Measurements from ENCODE around the gene CDH15. TPM values are rescaled to one million over a fixed set of nuclear protein-coding genes. Genes with fewer than 3 reads are reported as not detected.

CDH15 gene, protein sequence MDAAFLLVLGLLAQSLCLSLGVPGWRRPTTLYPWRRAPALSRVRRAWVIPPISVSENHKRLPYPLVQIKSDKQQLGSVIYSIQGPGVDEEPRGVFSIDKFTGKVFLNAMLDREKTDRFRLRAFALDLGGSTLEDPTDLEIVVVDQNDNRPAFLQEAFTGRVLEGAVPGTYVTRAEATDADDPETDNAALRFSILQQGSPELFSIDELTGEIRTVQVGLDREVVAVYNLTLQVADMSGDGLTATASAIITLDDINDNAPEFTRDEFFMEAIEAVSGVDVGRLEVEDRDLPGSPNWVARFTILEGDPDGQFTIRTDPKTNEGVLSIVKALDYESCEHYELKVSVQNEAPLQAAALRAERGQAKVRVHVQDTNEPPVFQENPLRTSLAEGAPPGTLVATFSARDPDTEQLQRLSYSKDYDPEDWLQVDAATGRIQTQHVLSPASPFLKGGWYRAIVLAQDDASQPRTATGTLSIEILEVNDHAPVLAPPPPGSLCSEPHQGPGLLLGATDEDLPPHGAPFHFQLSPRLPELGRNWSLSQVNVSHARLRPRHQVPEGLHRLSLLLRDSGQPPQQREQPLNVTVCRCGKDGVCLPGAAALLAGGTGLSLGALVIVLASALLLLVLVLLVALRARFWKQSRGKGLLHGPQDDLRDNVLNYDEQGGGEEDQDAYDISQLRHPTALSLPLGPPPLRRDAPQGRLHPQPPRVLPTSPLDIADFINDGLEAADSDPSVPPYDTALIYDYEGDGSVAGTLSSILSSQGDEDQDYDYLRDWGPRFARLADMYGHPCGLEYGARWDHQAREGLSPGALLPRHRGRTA
- total RNA-seq (1 to 10 TPM in 3 of 6 donors, under 1 TPM in 2, not detected in 1; 0.09 to 2.5 (median 1.1) TPM), polyA plus RNA-seq (1 to 10 TPM in 1 of 2 donors, not detected in 1; 1.8 TPM)

GRCh38 chr16:89171216-89172170 lies at the start of gene CDH15:
Gene CDH15, plus strand, starts transcription at chr16:89171748. Its CDS starts 84 bp downstream, at chr16:89171832.
- H3K27ac ChIP-seq, result no peak within 1 kb of the TSS
- no peak for FAIRE-seq
- no peaks in the 10 kb centered on the region for H3K9me3 ChIP-seq
- H3K36me3 ChIP-seq, result no peaks in the 10 kb centered on the region
- peaks cover 0 to 7% (median 4%) of the 10 kb centered on the region in 3 donors for H3K4me1 ChIP-seq
- ATAC-seq, result peak; percentile 89 to 94 (median 92)
- no peak for TF ChIP-seq CTCF (IDR thresholded peaks at IDR 0.05)
- intact Hi-C loops (cut with DNase I), result loop anchor here in 1 of 3 donors (10.0 kb wide), 1 partner anchor 357 kb away; the partner anchor contains the start of gene APRT
- WGBS, 2 donors, result 6% methylated on average over 50 to 74 of the region's 74 CpGs
- H3K27me3 ChIP-seq, result peaks cover 0 to 5% (median 0%) of the 10 kb centered on the region in 4 donors
- peak; percentile 95 to 99 (median 97) for DNase-seq
- peak within 1 kb of the TSS in 2 of 4 donors; percentile 17 to 39 for H3K4me3 ChIP-seq

DNA sequence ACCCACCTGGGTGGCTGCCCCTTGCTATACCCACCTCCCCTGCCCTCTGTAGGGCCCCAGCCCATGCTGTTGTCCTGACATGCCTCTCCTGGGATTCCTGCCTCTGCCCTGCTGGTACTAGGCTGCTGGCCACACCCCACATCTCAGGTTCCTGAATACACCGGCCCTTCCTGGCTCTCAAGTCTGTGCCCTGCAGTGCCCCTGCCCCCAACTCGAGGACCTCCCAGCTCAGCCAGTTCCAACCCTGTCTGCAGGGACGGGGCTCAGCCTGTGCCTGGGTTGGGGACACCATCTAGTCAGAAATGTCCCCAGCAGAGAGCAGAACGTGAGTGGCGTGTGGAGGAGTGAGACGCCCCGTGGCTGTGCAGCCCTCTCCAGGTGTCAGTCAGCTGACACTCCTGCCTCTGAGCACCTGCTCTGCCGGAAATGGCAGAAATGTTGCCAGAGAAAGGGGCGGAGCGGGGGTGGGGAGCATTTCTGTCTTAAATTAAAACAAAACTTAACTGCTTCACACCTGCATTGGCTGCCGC lies 49.2 kb upstream of the CDH15 start:
- no peak overlapping the region for H3K4me3 ChIP-seq
- DNase-seq, result peak in 2 of 6 donors; percentile 42 to 45
- H3K27me3 ChIP-seq, result no peaks in the 10 kb centered on the region
- no peak for TF ChIP-seq CTCF (IDR thresholded peaks at IDR 0.05)
- no peak for FAIRE-seq
- no peaks in the 10 kb centered on the region for H3K9me3 ChIP-seq
- peak in 1 of 4 donors; percentile 45 for ATAC-seq
- intact Hi-C loops (cut with DNase I), result no loop called here
- H3K4me1 ChIP-seq, result no peaks in the 10 kb centered on the region
- H3K36me3 ChIP-seq, result peaks cover 0 to 13% (median 0%) of the 10 kb centered on the region in 3 donors
- no peak overlapping the region for H3K27ac ChIP-seq
- WGBS, 2 donors, result 77 to 85% methylated on average over 11 of the region's 11 CpGs

GRCh38 chr16:89123001-89123830 lies 48.3 kb upstream of the CDH15 start:
- Histone ChIP-seq H3K36me3 (peaks cover 0 to 13% (median 0%) of the 10 kb centered on the region in 3 donors), H3K4me3 (no peak overlapping the region), H3K27ac (no peak overlapping the region), H3K9me3 (no peaks in the 10 kb centered on the region), H3K27me3 (no peaks in the 10 kb centered on the region), H3K4me1 (no peaks in the 10 kb centered on the region)
- WGBS, 2 donors, result 89 to 93% methylated on average over 25 of the region's 25 CpGs
- no peak for ATAC-seq
- TF ChIP-seq CTCF (IDR thresholded peaks at IDR 0.05), result no peak
- peak in 2 of 6 donors; percentile 44 to 46 for DNase-seq
- no peak for FAIRE-seq
- intact Hi-C loops (cut with DNase I), result no loop called here

- H3K4me1 ChIP-seq, result no peaks in the 10 kb centered on the region
- intact Hi-C loops (cut with DNase I), result no loop called here
- 95 to 98% methylated on average over 12 of the region's 12 CpGs for WGBS, 2 donors
Observed at GRCh38 chr16:89123831-89124100, 47.8 kb upstream of the CDH15 start.

More at GRCh38 chr16:89123831-89124100, 47.8 kb upstream of the CDH15 start:
- H3K27me3 ChIP-seq, result no peaks in the 10 kb centered on the region
- H3K27ac ChIP-seq, result no peak overlapping the region
- peaks cover 0 to 13% (median 0%) of the 10 kb centered on the region in 3 donors for H3K36me3 ChIP-seq
- no peak overlapping the region for H3K4me3 ChIP-seq
- H3K9me3 ChIP-seq, result no peaks in the 10 kb centered on the region
- DNase-seq, result peak in 2 of 6 donors; percentile 24 to 46
- ATAC-seq, result no peak
- FAIRE-seq, result no peak
- TF ChIP-seq CTCF (IDR thresholded peaks at IDR 0.05), result no peak
